ENCODE data around the gene PCSK7.
"Not testable (repeated sequence)": the region's sequence is repeated elsewhere in the genome, so short reads cannot be mapped to it uniquely, and the experiment has no call there.

The PCSK7 gene

DNA sequence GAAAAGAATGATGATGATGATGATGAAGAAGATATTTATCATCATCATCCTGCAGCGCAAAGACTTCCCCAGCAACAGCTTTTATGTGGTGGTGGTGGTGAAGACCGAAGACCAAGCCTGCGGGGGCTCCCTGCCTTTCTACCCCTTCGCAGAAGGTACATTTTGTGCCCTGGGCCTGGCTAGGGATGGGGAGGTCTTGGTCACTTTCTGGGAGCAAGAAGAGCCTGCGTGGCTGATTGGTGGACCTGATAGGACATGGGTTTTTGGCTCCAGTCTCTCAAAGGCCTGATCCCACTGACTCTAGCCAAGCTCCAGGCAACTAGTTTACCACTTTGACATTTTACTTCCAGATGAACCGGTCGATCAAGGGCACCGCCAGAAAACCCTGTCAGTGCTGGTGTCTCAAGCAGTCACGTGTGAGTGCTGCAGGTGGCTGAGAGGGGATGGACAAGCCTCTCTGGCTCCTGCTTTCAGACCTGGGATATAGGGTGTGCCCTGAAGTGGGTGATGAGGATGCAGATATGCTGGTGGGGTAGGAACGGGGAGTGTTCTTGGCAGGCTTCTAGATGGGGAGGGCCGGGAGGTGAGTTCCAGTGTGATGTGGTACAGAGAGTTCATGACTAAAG lies 48.0 kb downstream of the PCSK7 start:
- no peak for DNase-seq (ENCODE audit: low read depth in 2 of 2)

DNA sequence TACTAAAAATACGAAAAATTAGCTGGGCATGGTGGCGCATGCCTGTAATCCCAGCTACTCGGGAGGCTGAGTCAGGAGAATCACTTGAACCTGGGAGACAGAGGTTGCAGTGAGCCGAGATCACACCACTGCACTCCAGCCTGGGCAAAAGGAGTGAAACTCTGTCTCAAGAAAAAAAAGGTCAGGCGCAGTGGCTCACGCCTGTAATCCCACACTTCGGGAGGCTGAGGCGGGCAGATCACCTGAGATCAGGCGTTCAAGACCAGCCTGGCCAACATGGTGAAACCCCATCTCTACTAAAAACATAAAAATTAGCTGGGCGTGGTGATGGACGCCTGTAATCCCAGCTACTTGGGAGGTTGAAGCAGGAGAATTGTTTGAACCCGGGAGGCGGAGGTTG lies 48.7 kb downstream of the PCSK7 start:
- not testable (repeated sequence) for DNase-seq (ENCODE audit: low read depth in 2 of 2)

- no peak for DNase-seq (ENCODE audit: low read depth in 2 of 2)
Observed at GRCh38 chr11:117182551-117182935, 49.3 kb downstream of the PCSK7 start.

GRCh38 chr11:117181586-117182550 lies 50.0 kb downstream of the PCSK7 start:
- DNase-seq (ENCODE audit: low read depth in 2 of 2), result no peak

- DNase-seq (ENCODE audit: low read depth in 2 of 2), result peak in 1 of 2 donors; percentile 13
Observed at GRCh38 chr11:117180661-117181585, 51.0 kb downstream of the PCSK7 start.

DNA sequence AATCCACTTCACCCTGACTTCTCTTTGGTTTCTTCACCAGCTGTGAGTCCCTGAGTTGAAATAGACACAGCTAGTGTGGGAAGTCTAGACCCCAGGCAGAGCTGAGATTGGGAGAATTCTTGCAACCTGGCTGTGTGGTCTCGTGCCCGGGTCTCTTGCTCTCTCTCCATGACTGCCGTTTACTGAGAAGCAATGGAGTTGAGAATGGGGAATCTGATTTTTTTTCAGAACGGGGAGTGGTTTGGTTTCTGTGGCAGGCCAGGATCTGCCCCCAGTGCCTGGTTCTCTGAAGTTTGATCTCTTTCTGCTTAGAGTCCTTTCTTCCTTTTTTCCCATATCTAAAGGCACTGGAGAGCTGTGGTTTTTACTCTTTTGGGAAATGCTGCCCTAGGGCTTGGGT lies 51.9 kb downstream of the PCSK7 start:
- DNase-seq (ENCODE audit: low read depth in 2 of 2), result no peak

- no peak for DNase-seq (ENCODE audit: low read depth in 2 of 2)
Observed at GRCh38 chr11:117179048-117179999, 52.5 kb downstream of the PCSK7 start.

- DNase-seq (ENCODE audit: low read depth in 2 of 2), result peak; percentile 77 to 81
Observed at GRCh38 chr11:117178210-117179034, 53.5 kb downstream of the PCSK7 start, which contains the start of gene SIDT2. Gene SIDT2, plus strand, starts transcription at chr11:117178743. Its CDS starts 521 bp downstream, at chr11:117179264.

GRCh38 chr11:117177534-117178209 lies 54.2 kb downstream of the PCSK7 start:
- DNase-seq (ENCODE audit: low read depth in 2 of 2), result no peak

DNA sequence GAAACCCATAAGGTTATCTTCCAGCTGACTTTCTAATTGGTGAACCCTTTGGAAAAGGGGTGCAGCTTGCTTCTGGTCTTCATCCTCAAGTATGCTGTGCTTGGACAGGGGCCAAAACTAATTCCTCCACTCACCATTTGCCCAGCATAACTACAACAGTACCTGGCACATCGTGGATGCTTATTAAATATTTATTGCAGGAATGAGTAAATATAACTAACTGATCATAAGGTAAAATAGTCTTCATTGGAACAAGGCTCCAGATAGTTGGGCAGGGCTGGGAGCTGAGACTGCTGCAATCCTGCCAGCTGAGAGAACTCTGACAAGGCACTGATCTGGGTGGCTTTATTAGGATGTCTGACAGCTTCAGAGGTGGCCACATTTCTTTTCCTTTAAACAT lies 55.7 kb downstream of the PCSK7 start:
- DNase-seq (ENCODE audit: low read depth in 2 of 2), result no peak

- DNase-seq (ENCODE audit: low read depth in 2 of 2), result no peak
Observed at GRCh38 chr11:117175781-117176180, 56.1 kb downstream of the PCSK7 start.

DNA sequence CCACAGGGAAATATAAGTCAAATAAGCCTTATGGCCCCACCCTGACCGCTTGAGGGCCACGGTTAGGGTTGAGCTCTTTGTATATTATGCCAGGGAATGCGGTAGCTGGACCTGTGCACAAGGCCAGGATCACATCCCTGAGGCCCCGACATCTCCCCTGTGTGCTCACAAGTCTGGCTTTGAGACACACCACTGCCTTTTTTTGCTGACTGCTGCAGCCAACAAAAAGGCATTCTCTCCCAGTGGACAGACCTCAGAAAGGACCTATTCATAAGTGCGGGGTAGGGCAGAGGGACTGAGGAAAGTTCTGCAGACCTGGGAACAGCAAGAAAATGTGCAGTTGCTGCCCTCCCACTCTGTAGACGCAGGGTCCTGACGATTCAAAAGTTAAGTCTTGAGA lies 56.8 kb downstream of the PCSK7 start:
- no peak for DNase-seq (ENCODE audit: low read depth in 2 of 2)

DNA sequence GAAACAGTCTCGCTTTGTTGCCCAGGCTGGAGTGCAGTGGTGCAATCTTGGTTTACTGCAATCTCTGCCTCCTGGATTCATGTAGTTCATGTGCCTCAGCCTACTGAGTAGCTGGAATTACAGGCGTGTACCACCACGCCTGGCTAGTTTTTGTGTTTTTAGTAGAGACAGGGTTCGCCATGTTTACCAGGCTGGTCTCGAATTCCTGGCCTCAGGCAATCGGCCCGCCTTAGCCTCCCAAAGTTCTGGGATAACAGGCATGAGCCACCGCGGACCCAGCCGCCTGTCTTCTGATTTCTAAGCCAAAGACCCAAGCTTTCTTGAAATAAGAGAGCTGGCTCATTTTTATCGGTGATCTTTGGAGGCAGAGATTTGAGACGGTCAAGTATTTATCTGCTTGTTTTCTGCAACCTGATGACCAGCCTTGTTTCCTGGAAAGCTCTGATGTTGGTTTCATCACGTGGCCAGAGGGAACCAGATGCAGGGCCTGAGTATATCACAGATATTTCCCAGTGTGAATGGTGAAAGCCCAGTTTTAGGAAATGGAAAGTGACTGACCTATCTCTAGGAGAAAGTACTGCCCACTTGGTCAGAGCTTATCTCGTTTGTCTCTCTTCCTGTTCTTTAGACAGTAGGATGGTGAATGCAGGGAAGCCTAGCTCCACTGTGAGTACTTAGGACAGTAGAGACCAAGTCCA lies 59.0 kb downstream of the PCSK7 start:
- DNase-seq (ENCODE audit: low read depth in 2 of 2), result no peak

GRCh38 chr11:117171404-117172061 lies 60.3 kb downstream of the PCSK7 start:
- no peak for DNase-seq (ENCODE audit: low read depth in 2 of 2)

DNA sequence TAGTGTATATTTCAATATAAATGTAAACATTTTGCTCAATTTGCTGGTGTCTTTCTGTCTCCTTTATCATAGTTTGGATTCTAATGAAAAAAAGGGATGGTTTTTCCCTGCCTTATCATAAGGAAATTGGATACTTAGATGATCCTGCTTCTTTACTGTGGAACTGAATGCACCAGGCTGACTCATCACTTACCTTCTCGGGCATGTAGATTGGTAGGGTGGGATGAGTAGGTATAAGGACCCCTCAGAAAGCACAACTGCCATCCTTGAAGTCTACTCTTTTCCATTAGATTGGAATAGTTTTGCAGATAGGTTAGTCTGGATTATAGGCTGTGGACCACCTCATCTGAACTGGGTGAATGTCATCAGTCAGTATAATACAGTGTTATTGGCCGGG lies 60.9 kb downstream of the PCSK7 start:
- DNase-seq (ENCODE audit: low read depth in 2 of 2), result no peak

DNA sequence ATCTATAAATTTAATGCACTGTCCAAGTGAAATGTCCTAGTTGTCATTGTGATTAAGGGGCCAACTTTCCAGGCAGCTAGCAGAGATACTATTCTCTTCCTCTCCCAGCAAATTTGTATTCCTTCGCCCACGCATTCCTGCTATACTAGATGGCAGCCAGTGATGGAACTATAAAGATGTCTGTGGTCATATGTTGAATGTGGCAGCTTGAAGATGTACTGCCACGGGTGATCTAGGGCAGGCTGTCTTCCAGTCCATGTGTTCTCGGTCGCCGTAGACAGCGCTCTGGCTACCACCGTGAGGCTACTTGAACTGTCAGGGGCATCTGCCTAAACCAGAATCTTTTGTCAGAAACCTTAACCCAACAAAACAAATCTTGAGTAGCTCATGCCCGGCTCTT lies 61.7 kb downstream of the PCSK7 start:
- no peak for DNase-seq (ENCODE audit: low read depth in 2 of 2)

DNA sequence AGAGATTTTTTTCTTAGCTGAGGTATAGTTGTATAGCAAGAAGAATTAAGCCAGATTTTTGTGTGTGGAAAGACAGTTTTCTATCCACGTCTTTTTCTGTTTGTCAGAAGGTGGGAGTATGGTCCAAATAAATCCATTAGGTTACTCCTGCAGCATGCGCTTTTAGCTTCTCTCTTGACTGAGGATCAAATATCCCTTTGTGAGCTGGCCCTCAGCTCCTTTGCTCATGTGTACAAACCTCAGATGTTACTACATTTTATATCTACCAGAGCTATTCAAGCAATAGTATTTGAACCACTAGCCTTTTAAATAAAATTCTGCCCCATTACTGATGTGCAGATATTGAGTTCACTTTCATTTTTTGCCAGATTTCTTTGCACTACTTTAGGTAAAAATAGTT lies 62.1 kb downstream of the PCSK7 start:
- DNase-seq (ENCODE audit: low read depth in 2 of 2), result no peak

DNA sequence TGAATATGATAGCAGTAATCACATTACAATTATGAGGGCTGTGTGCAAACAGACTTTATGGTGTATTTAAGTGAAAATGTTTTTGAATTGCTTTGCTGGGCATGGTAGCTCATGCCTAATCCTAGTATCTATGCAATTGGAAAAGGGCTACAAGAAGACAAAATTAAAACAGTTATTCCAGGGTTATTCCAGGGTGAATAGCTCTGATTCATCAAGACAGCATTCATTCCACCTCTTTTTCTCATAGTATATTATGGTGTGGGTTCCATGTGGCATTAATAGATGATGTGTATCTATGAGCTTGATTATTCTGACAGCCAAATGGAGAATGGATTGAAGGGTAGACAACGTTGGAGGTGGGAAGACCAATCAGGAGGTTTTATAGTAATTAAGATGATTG lies 65.4 kb downstream of the PCSK7 start:
- DNase-seq (ENCODE audit: low read depth in 2 of 2), result no peak

Measured in stimulated activated CD8-positive, alpha-beta memory T cell treated with anti-CD3 and anti-CD28 coated beads, Interleukin-15, amount 100 ng/mL, for 4 hours (primary cell).